ENCODE data around the gene C9orf50.

- TF ChIP-seq POLR2A (IDR thresholded peaks at IDR 0.05; ENCODE audit: low read depth, low read length): no peak
- TF ChIP-seq, protein P1, sequence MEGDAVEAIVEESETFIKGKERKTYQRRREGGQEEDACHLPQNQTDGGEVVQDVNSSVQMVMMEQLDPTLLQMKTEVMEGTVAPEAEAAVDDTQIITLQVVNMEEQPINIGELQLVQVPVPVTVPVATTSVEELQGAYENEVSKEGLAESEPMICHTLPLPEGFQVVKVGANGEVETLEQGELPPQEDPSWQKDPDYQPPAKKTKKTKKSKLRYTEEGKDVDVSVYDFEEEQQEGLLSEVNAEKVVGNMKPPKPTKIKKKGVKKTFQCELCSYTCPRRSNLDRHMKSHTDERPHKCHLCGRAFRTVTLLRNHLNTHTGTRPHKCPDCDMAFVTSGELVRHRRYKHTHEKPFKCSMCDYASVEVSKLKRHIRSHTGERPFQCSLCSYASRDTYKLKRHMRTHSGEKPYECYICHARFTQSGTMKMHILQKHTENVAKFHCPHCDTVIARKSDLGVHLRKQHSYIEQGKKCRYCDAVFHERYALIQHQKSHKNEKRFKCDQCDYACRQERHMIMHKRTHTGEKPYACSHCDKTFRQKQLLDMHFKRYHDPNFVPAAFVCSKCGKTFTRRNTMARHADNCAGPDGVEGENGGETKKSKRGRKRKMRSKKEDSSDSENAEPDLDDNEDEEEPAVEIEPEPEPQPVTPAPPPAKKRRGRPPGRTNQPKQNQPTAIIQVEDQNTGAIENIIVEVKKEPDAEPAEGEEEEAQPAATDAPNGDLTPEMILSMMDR (IDR thresholded peaks at IDR 0.05; ENCODE audit: extremely low read depth in 1 of 2, insufficient read depth in 1 of 2, low read depth in 1 of 2, low read length in 2 of 2): no peak
- TF ChIP-seq JUN (IDR thresholded peaks at IDR 0.05; ENCODE audit: borderline replicate concordance, insufficient read depth, insufficient read length, low read depth): no peak
- TF ChIP-seq POLR2AphosphoS5 (IDR thresholded peaks at IDR 0.05; ENCODE audit: insufficient read depth, low read depth, low read length): no peak
- no peak for TF ChIP-seq MAX (IDR thresholded peaks at IDR 0.05; ENCODE audit: insufficient read depth, insufficient read length)
Observed at GRCh38 chr9:129627556-129628440, 6.9 kb upstream of the C9orf50 start.
